ENCODE measurements around the gene CAPN14.

CAPN14 gene, protein sequence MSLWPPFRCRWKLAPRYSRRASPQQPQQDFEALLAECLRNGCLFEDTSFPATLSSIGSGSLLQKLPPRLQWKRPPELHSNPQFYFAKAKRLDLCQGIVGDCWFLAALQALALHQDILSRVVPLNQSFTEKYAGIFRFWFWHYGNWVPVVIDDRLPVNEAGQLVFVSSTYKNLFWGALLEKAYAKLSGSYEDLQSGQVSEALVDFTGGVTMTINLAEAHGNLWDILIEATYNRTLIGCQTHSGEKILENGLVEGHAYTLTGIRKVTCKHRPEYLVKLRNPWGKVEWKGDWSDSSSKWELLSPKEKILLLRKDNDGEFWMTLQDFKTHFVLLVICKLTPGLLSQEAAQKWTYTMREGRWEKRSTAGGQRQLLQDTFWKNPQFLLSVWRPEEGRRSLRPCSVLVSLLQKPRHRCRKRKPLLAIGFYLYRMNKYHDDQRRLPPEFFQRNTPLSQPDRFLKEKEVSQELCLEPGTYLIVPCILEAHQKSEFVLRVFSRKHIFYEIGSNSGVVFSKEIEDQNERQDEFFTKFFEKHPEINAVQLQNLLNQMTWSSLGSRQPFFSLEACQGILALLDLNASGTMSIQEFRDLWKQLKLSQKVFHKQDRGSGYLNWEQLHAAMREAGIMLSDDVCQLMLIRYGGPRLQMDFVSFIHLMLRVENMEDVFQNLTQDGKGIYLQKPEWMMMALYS

DNA sequence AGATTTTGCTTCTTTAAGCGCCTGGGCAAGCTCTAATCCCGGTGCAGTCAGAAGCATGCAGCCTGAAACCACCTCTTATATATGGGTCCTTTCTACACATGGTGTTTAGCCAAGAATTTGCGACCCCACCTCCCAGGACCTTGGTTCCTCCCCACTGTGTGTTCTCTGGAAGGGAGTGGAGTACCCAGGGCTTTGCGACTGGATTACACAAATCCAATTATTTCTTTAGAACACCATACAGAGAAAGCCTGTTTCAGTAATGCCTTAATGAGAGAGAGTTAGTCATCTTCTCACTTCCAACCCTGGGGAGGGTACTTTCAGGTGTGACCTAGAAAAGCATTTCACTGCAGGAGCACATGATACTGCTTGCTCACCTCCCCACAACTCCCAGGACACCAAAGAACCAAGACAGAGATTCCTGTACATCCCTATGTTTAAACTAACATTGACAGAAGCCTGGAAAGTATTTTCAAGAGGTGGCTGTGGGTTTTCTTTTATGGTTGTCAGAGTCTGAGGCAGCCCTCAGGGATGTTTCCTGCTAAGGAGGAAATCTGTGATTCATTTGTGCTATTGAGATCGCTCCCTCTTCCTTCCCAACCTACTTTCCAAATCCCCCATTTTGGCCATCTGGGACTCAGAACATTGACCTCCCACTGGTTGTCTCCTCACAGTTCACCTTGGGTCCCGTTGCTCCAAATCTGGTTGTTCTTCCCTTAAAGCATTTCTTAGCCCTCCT is at the start of gene CAPN14:
Gene CAPN14, minus strand, starts transcription at position 51 of the 736 bp plus-strand sequence. CDS start 12,068 bp downstream, outside the sequence.
- no peak for DNase-seq

DNA sequence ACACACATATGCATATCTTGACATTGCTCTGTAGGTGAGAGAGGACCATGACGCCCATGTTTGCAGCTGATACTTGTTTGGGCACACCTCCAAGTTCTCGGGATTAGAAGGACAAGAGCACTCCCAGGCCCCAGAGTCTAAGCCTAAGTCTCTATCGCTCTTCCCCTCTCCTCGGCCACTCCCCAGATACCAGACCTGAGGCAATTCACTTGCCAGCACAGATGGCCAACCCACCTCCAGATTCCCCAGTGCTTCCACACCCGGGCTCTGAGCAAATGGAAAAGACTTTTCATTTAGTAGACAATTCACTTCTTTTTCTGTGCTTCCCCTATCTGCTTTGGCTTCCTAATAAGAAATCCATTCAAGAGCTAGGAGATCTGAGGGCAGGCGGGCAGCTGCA is 49.5 kb upstream of the CAPN14 start:
- DNase-seq = no peak

DNA sequence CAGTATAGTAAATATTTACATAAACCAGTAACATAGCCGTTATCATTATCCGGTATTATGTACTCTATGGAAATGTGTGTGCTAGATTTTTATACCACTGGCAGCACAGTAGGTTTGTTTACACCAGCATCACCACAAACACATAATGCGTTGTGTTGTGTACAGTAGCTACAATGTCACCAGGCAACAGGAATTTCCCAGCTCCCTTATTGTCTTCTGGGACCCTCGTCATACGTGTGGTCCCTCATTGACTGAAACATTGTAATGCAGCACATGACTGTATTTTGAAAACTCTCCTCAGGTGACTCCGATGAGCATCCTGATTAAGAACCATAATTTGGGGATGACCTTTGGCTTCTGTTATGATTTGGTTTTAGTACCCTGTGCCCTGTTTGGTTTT is 47.9 kb upstream of the CAPN14 start:
- DNase-seq = no peak

DNA sequence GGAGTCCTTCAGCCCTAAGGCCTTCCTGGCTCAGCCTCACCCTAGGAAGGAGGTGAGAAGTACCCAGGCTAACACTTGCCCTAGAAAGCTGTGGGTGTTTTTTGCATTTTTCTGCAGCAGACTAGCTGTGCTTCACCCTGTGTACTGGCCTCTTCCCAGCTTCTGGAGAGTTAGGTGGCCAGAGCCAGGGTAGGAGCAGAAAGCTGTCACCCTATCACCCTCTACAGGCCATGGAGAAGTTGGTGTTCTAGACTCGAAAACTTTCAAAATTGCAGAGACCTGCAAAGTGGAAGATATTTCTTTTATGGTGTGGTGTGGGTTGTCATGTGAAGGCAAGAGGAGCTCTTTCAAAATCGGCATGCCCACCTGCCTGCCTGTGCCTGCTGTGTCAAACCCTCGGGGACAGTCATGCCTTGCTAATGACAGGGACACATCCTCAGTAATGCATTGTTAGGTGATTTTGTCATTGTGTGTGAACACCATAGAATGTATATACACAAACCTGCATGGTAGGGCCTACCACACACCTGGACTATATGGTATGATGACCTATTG is 46.4 kb upstream of the CAPN14 start:
- DNase-seq = no peak

DNA sequence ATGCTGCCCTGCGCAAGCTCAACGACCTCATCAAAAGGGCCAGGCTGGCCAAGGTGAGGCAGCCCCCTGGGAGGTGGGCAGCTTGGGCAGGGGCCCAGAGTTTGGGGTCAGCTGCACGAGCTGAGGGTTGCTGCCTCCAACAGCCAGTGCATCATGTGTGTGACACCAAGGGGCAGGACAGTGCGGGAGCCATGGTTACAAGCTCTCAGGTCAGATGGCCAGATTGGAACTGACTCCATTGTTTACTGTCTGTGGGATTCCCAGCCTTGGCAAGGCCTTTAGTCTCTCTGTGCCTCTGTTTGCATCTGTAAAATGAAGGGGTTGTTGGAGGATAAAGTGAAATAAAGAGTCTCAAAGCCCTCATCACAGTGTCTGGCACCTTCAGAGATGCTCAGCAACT is 43.6 kb upstream of the CAPN14 start:
- DNase-seq = no peak

DNA sequence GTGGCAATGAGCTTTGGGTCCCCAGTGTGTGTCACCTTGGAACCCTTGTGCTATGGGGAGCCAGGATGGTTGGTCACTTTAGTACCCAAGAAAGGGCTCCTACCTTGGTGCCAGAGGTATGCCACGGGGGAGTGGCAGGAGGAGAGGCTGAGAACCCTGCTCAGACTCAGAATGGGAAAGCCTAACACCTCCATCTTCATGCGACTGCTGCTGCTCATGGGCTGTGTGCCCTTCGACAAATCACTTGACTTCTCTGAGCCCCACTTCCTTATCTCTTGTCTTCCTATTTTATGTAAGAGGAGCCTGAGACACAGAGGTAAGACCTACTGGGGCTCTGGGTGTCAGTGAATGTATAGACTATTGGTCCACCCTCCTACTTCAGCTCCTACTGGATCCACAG is 41.8 kb upstream of the CAPN14 start:
- no peak for DNase-seq

DNA sequence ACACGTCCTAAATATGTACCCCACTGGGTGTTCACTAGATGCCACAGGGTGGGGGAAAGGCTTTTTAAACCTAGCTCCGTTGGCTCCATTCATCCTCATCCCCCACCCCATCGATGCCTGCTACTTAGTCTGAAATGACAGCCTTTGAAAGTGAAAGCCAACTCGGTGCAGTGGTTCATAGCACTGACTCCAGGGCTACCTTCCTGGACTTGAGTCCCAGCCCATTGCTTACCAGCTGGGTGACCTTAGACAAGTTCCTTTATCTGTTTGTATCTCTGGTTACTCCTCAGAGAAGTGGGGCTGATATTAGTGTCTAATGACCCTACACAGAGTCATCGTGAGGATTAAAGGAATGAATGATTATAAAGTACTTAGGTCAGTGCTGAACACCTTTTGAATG is 41.0 kb upstream of the CAPN14 start:
- no peak for DNase-seq

DNA sequence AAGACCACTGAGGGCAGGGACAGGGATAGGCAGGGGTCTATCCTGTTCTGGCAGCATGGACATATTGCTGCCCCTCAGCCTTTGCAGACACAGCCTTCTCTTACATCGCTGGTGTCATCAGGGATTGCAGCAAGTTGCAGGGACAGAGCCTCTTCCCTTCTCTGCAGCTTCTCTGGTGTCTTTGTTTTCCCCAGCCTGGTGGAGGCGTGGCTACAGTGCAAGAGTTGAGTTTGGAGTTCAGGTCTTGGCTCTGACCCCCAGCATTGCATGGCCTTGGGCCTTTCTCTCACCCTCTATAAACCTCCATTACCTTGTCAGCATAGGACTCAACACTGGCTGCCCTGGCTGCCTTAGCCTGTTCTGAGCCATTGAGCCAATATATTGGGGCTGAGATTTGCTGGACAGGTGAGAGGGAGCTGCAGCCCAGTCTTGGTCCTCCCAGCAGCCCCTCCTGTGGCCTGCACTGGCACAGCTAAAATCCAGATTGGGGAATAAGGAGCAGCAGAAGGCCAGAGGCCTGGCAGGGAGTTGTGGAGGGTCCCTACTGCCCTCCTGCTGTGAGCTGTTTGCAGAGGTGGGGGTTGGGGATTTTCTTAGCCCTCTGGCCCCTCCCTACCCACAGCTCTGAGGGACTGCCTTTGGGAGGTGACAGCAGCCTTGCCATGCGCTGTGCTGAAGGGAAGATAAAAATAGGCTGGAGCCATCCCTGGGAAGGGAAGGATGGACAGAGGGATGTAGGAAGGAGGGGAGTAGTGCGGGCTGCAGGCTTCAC is 39.5 kb upstream of the CAPN14 start:
- DNase-seq = no peak

DNA sequence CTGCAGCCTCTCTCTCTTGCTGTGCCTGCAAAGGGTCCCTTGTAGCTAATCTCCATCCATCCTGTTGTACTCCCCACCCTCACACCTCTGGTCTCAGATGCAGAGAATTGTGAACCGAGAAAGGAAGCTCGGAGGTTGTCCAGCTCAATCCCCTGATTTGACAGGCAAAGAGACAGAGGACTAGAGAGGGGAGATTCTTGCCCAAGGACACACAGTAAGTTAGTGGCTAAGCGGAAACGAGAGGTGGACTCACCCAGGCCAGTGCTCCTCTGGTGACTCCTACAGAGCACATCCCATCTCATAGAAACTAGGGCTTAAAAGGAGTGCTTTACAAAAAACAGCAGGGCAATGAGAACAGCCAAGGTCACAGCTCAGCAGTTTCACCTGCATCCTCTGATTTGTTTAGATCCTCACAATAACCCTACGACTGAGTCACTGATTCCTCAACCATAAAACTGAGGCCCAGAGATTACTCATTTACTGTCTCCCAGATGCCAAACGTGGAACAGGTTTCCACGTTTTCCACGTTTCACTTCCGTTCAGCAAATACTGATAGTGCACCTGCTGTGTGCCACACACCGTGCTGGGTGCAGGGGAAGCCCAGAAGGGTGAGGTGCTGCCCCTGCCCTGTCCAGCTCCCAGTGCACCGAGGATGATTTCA is 38.7 kb upstream of the CAPN14 start:
- DNase-seq = no peak

DNA sequence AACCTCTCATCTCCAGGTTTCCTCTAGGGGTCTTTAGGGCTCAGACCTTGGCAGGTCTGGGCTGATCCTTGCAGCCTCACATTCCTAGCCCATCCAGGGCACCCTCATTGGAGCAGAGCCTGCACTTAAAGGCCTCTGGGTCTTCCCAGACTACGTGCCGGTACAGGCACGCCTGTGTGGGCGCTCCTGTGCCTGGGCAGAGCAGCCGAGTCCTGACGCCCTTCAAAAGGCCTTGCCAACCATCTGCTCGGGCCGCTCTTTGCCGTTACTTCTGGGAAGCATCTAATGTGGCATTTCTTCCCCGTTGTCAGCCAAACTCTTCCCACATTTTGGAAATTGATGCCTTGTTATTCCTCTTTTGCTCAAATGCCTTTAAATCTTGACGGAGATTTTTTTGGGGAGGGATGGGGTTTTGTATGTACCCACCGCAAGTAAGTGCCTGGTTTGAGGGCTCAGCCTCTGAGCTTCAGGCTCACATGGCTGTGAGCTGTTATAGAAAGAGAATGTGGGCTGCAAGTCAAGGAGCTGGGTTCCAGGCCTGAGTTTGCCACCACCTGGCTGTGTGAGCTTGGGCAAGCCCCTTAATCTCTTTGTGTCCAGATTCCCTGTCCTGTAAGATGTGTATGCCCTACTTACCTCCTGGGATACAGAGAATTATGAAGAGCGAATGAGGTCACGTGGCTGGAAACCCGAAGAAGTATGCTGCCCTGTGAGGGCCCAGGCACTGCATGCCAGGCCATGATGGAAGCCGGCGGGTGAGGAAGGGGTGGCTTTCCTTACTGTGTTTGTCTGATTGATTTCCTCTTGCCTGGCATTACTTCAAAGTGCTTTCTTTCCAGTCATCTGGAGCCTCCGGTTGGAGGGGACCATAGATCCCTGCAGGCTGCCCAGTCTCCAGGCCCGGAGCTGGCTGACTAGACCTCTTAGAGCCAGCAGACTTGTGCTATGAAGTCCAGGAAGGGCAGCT is 37.2 kb upstream of the CAPN14 start:
- DNase-seq = no peak

DNA sequence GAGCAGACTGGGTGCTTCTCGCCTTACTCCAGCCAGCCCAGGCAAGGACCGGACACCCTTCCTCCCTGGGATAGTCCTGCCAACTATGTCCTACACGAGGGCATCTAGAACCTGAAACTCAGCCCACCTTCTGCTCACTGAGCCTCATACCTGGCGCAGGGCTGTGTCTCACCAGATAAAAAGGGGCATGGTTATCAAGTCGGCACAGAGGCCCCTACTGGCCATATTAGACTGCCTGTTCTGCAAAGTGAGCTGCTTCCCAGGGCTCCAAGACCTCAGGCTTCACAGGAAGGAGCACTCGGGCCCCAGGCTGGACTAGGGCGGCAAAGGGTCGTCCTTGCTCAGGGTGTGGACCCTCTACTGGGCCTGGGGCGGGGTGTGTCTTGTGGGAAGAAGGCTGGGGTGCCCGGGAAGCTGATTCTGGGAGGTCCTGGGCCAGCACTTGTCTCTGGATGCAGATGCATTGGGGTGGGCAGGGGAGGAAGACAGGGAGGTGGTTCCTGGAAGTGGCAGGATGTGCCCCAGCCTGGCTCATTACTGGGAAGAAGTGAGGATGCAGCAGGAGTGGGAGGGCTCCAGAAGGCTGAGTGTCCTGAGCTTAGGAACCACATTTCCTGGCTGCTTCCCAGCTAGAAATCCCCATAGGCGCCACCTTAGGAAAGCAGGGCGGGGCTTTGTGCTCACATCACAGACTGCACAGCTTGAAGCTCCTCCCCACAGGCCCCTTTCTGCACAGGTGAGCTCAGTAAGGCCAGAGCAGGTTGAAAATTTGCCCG is 36.2 kb upstream of the CAPN14 start:
- DNase-seq = no peak

DNA sequence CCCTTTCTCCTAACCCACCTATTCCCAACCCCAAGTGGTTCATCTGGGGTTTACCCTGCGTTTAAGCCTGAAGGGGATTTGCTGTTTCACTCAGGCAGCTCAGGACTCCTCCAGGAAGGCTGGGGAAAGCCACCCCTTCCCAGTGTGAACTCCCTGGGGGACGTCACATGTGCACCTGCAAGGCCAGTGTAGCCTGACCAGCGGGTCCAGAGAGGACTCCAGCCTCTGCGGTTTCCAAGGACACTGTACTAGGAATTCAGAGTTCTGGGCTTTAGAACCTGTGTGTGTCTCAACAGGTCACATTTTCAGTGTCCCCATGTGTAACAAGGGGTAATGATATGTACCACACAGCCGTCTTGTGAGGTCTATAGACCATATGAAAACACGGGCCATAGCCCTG is 34.5 kb upstream of the CAPN14 start:
- DNase-seq = no peak

DNA sequence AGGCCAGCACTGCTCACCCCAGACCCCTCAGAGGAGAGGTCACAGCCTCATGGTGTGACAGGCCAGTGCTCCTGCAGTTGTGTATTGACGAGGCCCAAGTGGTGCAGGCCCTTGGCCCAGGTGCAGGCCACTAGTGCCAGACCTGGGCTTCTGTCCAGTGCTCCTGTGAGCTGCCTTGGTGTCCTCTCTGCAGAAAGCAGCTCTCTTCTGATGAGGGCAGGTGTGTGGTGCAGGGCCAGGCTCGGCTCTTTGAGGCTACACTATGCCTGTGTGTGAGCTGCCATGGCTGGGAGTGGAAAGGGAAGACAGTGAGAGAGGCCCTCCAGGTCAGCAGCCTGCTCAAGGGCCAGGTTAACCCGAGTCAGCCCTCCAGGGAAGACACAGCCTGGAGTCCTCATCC is 33.7 kb upstream of the CAPN14 start:
- no peak for DNase-seq

DNA sequence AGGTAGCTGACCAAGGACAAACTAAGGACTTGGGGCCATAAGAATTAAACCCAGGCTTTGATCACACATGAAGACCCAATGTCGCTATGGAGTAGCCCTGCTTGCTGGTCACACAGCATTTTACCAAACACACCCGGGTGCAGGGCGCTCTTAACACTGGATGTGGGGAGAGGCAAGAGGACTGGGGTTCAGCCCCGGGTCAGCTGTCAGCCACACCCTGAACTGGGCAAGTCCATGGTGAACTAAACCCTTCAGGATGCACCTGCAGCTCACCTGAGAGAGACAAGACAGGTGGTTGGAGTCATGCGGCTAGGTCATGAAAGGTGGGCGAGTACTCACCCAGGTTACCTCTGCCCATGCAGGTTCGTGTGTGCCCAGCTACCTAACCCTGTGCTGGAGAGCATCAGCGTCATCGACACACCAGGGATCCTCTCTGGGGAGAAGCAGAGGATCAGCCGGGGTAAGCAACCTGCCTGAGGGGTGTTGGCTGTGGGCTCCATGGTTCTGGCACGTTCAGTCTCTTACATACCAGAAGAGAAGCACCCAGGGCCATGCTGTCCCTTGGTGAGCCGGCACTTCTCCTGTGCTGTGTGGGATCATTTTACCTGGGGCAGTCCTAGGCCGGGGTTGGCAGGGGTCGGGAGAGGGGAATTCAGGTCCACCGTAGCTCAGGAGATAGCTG is 31.8 kb upstream of the CAPN14 start:
- DNase-seq = no peak

DNA sequence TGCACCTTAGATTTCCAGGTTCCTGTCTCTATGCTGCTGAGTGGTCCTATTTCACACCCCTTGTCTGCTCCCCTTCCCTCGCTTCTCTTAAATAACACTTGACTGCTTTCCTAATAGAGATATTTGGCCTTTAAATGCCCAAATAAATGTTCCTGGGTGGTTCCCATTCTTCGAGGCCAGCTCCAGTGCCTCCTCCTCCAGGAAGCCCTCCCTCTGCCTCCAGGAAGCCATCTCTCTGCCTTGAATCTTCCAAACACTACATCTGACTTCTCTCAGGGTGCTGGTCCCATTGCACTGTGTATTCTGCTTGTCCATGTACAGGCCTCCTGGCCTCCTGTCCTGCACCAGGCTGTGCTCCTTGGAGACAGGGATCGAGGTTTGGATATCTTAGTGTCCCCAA is 30.8 kb upstream of the CAPN14 start:
- no peak for DNase-seq

DNA sequence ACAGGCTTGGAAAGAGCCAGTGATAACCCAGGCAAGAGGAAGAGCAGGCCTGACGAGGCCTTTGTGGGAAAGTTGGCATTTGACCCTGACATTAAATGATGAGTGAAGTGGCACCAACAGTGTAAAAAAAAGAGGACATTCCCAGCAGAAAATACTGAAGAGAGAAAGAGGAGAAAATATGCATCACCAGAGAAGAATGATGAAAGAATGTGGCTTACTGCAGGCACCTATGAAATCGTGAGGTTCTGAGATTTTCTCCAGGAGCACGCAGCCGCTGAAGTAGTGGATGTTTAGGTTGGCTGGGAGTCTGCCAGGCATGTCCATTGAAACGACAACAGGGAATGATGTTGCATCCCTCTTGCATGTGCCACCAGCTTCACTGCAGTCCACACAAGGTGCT is 30.4 kb upstream of the CAPN14 start:
- no peak for DNase-seq

DNA sequence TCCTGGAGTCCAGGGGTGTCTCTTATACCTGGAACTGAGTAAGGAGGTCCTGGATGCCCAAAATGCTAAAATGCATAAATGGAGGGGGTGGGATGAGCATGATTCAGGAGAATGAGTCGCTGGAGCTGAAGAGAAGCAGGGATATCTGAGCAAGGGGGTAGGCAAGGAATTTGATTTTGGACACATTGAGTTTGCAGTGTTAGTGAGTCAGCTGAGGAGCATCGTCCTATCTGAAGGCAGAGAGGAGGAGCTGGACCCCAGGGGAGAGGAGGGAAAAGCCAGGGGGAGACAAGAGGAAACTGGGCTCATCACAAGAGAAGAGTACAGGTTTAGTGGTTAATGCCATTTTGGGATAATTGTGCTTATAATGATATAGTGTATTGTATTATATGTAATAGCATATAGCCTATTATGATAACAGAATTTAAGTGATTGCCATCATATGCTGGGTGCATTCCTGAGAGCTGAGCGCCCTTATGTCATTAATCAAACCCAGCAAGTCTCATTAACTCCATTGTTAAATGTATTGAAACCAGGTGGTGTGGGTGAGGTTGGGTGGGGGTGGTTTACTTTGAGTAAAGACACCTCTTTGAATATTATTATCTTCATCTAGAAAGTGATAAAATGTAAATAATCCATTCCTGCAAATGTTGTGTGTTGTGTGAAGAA is 29.0 kb upstream of the CAPN14 start:
- DNase-seq = no peak

DNA sequence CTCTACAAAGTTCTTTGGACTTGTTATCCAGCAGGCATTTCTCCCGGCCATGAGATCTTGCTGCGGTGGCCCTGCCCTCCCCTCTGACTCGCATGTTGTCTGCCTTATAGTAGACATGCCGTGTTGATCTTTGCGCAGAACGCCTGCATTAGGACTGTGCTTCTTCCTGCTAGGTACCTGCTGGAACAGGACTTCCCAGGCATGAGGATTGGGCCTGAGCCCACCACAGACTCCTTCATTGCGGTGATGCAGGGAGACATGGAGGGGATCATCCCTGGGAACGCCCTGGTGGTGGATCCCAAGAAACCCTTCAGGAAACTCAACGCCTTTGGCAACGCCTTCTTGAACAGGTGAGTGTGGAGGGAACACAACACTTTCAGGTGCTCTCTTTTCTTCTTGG is 26.8 kb upstream of the CAPN14 start:
- no peak for DNase-seq

DNA sequence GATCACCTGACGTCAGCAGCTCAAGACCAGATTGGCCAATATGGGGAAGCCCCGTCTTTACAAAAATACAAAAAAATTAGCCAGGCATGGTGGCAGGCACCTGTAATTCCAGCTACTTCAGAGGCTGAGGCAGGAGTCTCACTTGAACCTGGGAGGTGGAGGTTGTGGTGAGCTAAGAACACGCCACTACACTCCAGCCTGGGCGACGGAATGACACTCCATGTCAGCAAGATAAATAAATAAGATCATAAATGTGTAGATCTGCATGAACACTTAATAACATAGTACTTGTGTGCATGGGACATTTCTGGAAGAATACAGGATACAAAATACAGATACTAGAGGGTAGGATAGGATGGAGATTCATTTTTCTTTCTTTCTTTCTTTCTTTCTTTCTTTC is 25.7 kb upstream of the CAPN14 start:
- DNase-seq = no peak

Data from stimulated activated CD4-positive, alpha-beta T cell treated with anti-CD3 and anti-CD28 coated beads, Interleukin-4, amount 100 ng/mL, for 4 hours (primary cell).